ENCODE measurements around the gene SCN10A. TPM values are rescaled to one million over a fixed set of nuclear protein-coding genes. Genes with fewer than 3 reads are reported as not detected.

Gene SCN10A
- total and polyA plus RNA-seq, 9 of the 15 experiments (the other 6 are each of a cell fraction or from before 2014, with no cell fraction given) = not detected

GRCh38 chr3:38836561-38836960, 20.5 kb upstream of the SCN10A start:
- 5% methylated on average over 5 of the region's 5 CpGs for WGBS (ENCODE audit: insufficient coverage, low coverage, missing lambda C conversion rate)
- H3K9me1 ChIP-seq (ENCODE audit: control insufficient read depth, insufficient read depth, low read length) = no peaks in the 10 kb centered on the region
- peaks cover 0 to 8% of the 10 kb centered on the region in 2 experiments; a peak in 3 of 5 replicates for H3K27me3 ChIP-seq (ENCODE audit: control insufficient read depth in 2 of 2, insufficient read depth in 2 of 2, low read length in 2 of 2)
- no TSS peak for BruUV-seq (replicated peaks)
- CTCF ChIA-PET (ENCODE audit: low intra/inter-chr PET ratio) = no interaction called here
- no peaks in the 10 kb centered on the region for H4K20me1 ChIP-seq (replicated peaks; ENCODE audit: control insufficient read depth, insufficient read depth, low read length)
- H3K27ac ChIP-seq (ENCODE audit: extremely low read depth, low read depth, low read length) = no peak overlapping the region
- DNase-seq (ENCODE audit: extremely low read depth in 1 of 4, low spot score in 3 of 4) (no peak), ATAC-seq (no peak), FAIRE-seq (no peak)
- no peak overlapping the region for H3K4me2 ChIP-seq (ENCODE audit: insufficient read depth, low read length)
- no peak overlapping the region for H3K4me3 ChIP-seq
- no peaks in the 10 kb centered on the region for H3K79me2 ChIP-seq (ENCODE audit: control insufficient read depth, insufficient read depth, low read length)
- in situ Hi-C loops (cut with MboI) = no loop called here
- H3K4me1 ChIP-seq (replicated peaks in 1 of 2; ENCODE audit: control insufficient read depth in 2 of 2, insufficient read depth in 2 of 2, low read length in 2 of 2) = peaks cover 3 to 6% of the 10 kb centered on the region in 2 experiments; a peak in 3 of 5 replicates
- no peak overlapping the region for H3K9ac ChIP-seq (ENCODE audit: insufficient read depth in 1 of 2, low read depth in 2 of 2, low read length in 2 of 2)
- POLR2A ChIA-PET = interaction anchor here (0.7 kb wide), 1 partner anchor 565 kb away, joined by 3 read pairs; no protein-coding TSS in a partner anchor
- no peak overlapping the region for H2AFZ ChIP-seq (ENCODE audit: low read depth, low read length)
- no peaks in the 10 kb centered on the region for H3K9me3 ChIP-seq (replicated peaks; ENCODE audit: control insufficient read depth, insufficient read depth, low read depth, low read length)
- no peaks in the 10 kb centered on the region for H3K36me3 ChIP-seq (ENCODE audit: control insufficient read depth, insufficient read depth, low read length)
- TF ChIP-seq ATF7 (IDR thresholded peaks at IDR 0.05) (no peak), TCF3 (CRISPR knock-in tag; IDR thresholded peaks at IDR 0.05) (no peak), ZNF140 (CRISPR knock-in tag; IDR thresholded peaks at IDR 0.05) (no peak)
- intact Hi-C loops (cut with micrococcal nuclease) = no loop called here

DNA sequence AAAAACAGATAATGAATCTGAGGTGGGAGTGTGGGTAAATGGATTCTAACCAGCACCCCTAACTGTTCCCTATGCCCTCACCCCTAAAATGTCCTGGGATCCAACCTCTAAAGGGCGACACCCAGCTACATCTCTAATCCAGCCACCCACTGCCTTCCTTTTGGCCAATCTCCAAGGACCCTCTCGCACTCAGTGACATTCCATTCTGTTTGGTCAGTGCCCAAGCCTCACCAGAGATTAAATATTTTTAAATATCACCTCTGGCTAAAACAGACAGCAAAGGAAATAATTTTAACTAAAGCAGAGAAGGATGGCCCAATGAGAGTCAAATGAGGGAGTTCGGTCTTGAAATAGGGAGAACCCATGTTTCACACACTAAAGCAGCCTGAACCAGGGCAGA, 19.9 kb upstream of the SCN10A start:
- Histone ChIP-seq H3K4me3 (no peak overlapping the region), H3K9ac (ENCODE audit: insufficient read depth in 1 of 2, low read depth in 2 of 2, low read length in 2 of 2) (no peak overlapping the region), H3K9me3 (replicated peaks; ENCODE audit: control insufficient read depth, insufficient read depth, low read depth, low read length) (no peaks in the 10 kb centered on the region), H3K27ac (ENCODE audit: extremely low read depth, low read depth, low read length) (no peak overlapping the region), H3K9me1 (ENCODE audit: control insufficient read depth, insufficient read depth, low read length) (no peaks in the 10 kb centered on the region), H3K27me3 (ENCODE audit: control insufficient read depth in 2 of 2, insufficient read depth in 2 of 2, low read length in 2 of 2) (peaks cover 0 to 8% of the 10 kb centered on the region in 2 experiments; a peak in 3 of 5 replicates), H3K4me2 (ENCODE audit: insufficient read depth, low read length) (no peak overlapping the region), H3K4me1 (replicated peaks in 1 of 2; ENCODE audit: control insufficient read depth in 2 of 2, insufficient read depth in 2 of 2, low read length in 2 of 2) (peaks cover 3 to 6% of the 10 kb centered on the region in 2 experiments; a peak in 3 of 5 replicates), H2AFZ (ENCODE audit: low read depth, low read length) (no peak overlapping the region), H3K36me3 (ENCODE audit: control insufficient read depth, insufficient read depth, low read length) (no peaks in the 10 kb centered on the region), H4K20me1 (replicated peaks; ENCODE audit: control insufficient read depth, insufficient read depth, low read length) (no peaks in the 10 kb centered on the region), H3K79me2 (ENCODE audit: control insufficient read depth, insufficient read depth, low read length) (no peaks in the 10 kb centered on the region)
- BruUV-seq (replicated peaks) = no TSS peak
- POLR2A ChIA-PET = interaction anchor here (0.7 kb wide), 1 partner anchor 565 kb away, joined by 3 read pairs; no protein-coding TSS in a partner anchor
- FAIRE-seq = no peak
- CTCF ChIA-PET (ENCODE audit: low intra/inter-chr PET ratio) = interaction anchor here (0.6 kb wide), 1 partner anchor 1569 kb away, joined by 3 read pairs; no protein-coding TSS in a partner anchor
- no peak for DNase-seq (ENCODE audit: extremely low read depth in 1 of 4, low spot score in 3 of 4)
- intact Hi-C loops (cut with micrococcal nuclease) = no loop called here
- in situ Hi-C loops (cut with MboI) = no loop called here
- TF ChIP-seq GABPB2 (CRISPR knock-in tag; conservative IDR thresholded peaks at IDR 0.05) (no peak), MAFF (IDR thresholded peaks at IDR 0.05; ENCODE audit: low read length) (no peak), ELF4 (CRISPR knock-in tag; IDR thresholded peaks at IDR 0.05) (no peak), KDM1A (IDR thresholded peaks at IDR 0.05) (no peak), KDM5B (IDR thresholded peaks at IDR 0.05; ENCODE audit: insufficient replicate concordance, low read depth, low read length) (no peak)
- 8% methylated on average over 3 of the region's 3 CpGs for WGBS (ENCODE audit: insufficient coverage, low coverage, missing lambda C conversion rate)
- no peak for ATAC-seq
